OCI-LY3 (cell line): ENCODE measurements around the gene SCARB2.

ENCODE experiments used
- CTCF ChIP-seq: fragments of 200-600, 300-600 bp; sonication (generic); IDR thresholded peaks from 2 replicates; pipeline ENCODE4 v1.5.1; 2014; ENCODE audit warnings: antibody characterized with exemption, low read length, low read depth
- EZH2phosphoT487 ChIP-seq: fragments of 200-600 bp; shearing (Covaris generic); IDR thresholded peaks from 2 replicates; pipeline ENCODE4 v1.6.1; 2018; ENCODE audit warnings: antibody characterized with exemption, mixed run types, low read depth

DNA sequence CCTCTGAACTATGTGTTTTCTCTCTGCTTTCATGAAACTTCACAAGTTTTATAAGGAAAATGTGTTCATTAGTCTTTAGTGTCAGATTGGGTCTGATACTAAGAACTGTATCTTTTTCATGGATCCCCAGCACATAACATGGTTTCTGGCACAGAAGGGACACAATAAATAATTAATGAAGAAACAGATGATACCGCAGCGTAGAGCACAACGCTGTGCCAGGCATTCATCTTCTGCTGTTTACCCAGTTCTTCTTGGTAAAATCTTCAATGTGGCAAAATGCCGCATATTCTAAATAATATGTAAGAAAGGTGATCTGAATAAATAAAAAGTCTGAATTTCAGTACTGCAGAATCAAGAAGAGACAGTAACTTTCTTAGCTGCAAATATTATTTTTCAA, 12.3 kb downstream of the SCARB2 start:
- TF ChIP-seq CTCF (no peak), EZH2phosphoT487 (no peak)
